Left ventricle myocardium inferior (tissue), 1 donor: Measurements from ENCODE around the gene XCR1. TPM values are rescaled to one million over a fixed set of nuclear protein-coding genes. Genes with fewer than 3 reads are reported as not detected.
A peak's percentile ranks its signal among the peaks of the same experiment; 100 is the strongest.

Source experiments
- DNase-seq: peaks from one replicate; pipeline ENCODE4 v3.0.0-alpha.2; 2020
- H3K27ac ChIP-seq: fragments of 200-600 bp; replicated peaks from 2 replicates; pipeline ENCODE4 v1.8.0; 2021
- H3K27me3 ChIP-seq: fragments of 200-600 bp; 2 replicates; pipeline ENCODE4 v1.8.0; 2021; ENCODE audit warnings: low read depth
- H3K36me3 ChIP-seq: fragments of 200-600 bp; 2 replicates; pipeline ENCODE4 v1.8.0; 2021
- H3K4me1 ChIP-seq: fragments of 200-600 bp; 2 replicates; pipeline ENCODE4 v1.8.0; 2021
- H3K4me3 ChIP-seq: fragments of 200-600 bp; 2 replicates; pipeline ENCODE4 v1.8.0; 2021; ENCODE audit warnings: mild to moderate bottlenecking, moderate library complexity
- H3K9me3 ChIP-seq: fragments of 200-600 bp; replicated peaks from 2 replicates; pipeline ENCODE4 v1.8.0; 2021
- CTCF ChIP-seq: fragments of 200-600 bp; IDR thresholded peaks from 2 replicates; pipeline ENCODE4 v1.8.0; 2021; ENCODE audit warnings: antibody characterized with exemption, mild to moderate bottlenecking, borderline replicate concordance
- intact Hi-C: fragments of 100-400 bp; cut with micrococcal nuclease; formaldehyde crosslinking; loops from one replicate; pipeline ENCODE4 v1.11.0; 2022
- total RNA-seq: library from RNA; stranded (reverse); fragmentation: NEBNext Ultra II Directional; extraction: Animal tissue kit (Norgen Biotek cat#: 25700); gene quantifications from one replicate; pipeline ENCODE4 v1.2.1, GENCODE V29; 2021
- donor health status: DM: no; HTN: yes; CAD: no; lungs with severe emphysema.

The XCR1 gene
- total RNA-seq, 1 donor from 2014 or later = not detected

- Histone ChIP-seq H3K4me3 (no peak overlapping the region), H3K27ac (peak overlapping the region; percentile 43), H3K4me1 (peaks cover 41% of the 10 kb centered on the region), H3K36me3 (peaks cover 100% of the 10 kb centered on the region), H3K27me3 (no peaks in the 10 kb centered on the region), H3K9me3 (no peaks in the 10 kb centered on the region)
- TF ChIP-seq CTCF = no peak
- intact Hi-C loops = no loop called here
- DNase-seq = no peak
These were observed 59.6 kb downstream of the XCR1 start for GRCh38 chr3:45967724-45968123.

Other genes with a start within 250 kb of the XCR1 start
- not detected for gene SLC6A20, start 230.9 kb downstream of the XCR1 start, total RNA-seq
- gene LZTFL1, start 185.4 kb downstream of the XCR1 start, total RNA-seq = 7.4 TPM
- not detected for gene CCR9, start 140.9 kb downstream of the XCR1 start, total RNA-seq
- gene CXCR6, start 84.0 kb downstream of the XCR1 start, total RNA-seq = 0.33 TPM
- 121 TPM for gene FYCO1, start 31.7 kb downstream of the XCR1 start, total RNA-seq
- gene CCR1, start 180.8 kb upstream of the XCR1 start, total RNA-seq = 2.0 TPM
- not detected for gene CCR3, start 215.0 kb upstream of the XCR1 start, total RNA-seq